ENCODE measurements around the gene RNF217.
"Not testable (repeated sequence)": the region's sequence is repeated elsewhere in the genome, so short reads cannot be mapped to it uniquely, and the experiment has no call there.

The RNF217 gene

GRCh38 chr6:125050663-125051318, 88.6 kb downstream of the RNF217 start:
- in situ Hi-C loops (cut with MboI; ENCODE audit: low sequenced_read_pairs) = no loop called here

- in situ Hi-C loops (cut with MboI; ENCODE audit: low sequenced_read_pairs) = no loop called here
Observed at GRCh38 chr6:125053809-125054208, 91.6 kb downstream of the RNF217 start.

- in situ Hi-C loops (cut with MboI; ENCODE audit: low sequenced_read_pairs) = no loop called here
Observed at GRCh38 chr6:125054331-125054730, 92.1 kb downstream of the RNF217 start.

GRCh38 chr6:125057392-125058246, 95.4 kb downstream of the RNF217 start:
- in situ Hi-C loops (cut with MboI; ENCODE audit: low sequenced_read_pairs) = no loop called here

- in situ Hi-C loops (cut with MboI; ENCODE audit: low sequenced_read_pairs) = no loop called here
Observed at GRCh38 chr6:125058546-125058945, 96.3 kb downstream of the RNF217 start.

GRCh38 chr6:125063307-125063706, 101.1 kb downstream of the RNF217 start:
- in situ Hi-C loops (cut with MboI; ENCODE audit: low sequenced_read_pairs) = no loop called here

- in situ Hi-C loops (cut with MboI; ENCODE audit: low sequenced_read_pairs) = no loop called here
Observed at GRCh38 chr6:125066140-125066539, 103.9 kb downstream of the RNF217 start.

GRCh38 chr6:125066964-125067363, 104.7 kb downstream of the RNF217 start:
- in situ Hi-C loops (cut with MboI; ENCODE audit: low sequenced_read_pairs) = no loop called here

GRCh38 chr6:125067552-125067951, 105.3 kb downstream of the RNF217 start:
- in situ Hi-C loops (cut with MboI; ENCODE audit: low sequenced_read_pairs) = no loop called here

- in situ Hi-C loops (cut with MboI; ENCODE audit: low sequenced_read_pairs) = no loop called here
Observed at GRCh38 chr6:125073071-125073470, 110.8 kb downstream of the RNF217 start.

- in situ Hi-C loops (cut with MboI; ENCODE audit: low sequenced_read_pairs) = no loop called here
Observed at GRCh38 chr6:125074120-125074519, 111.9 kb downstream of the RNF217 start.

GRCh38 chr6:125075073-125075472, 112.8 kb downstream of the RNF217 start:
- in situ Hi-C loops (cut with MboI; ENCODE audit: low sequenced_read_pairs) = not testable (repeated sequence)

- in situ Hi-C loops (cut with MboI; ENCODE audit: low sequenced_read_pairs) = no loop called here
Observed at GRCh38 chr6:125075741-125076481, 113.7 kb downstream of the RNF217 start.

- in situ Hi-C loops (cut with MboI; ENCODE audit: low sequenced_read_pairs) = no loop called here
Observed at GRCh38 chr6:125076482-125076742, 114.2 kb downstream of the RNF217 start.

GRCh38 chr6:125077453-125077852, 115.2 kb downstream of the RNF217 start:
- in situ Hi-C loops (cut with MboI; ENCODE audit: low sequenced_read_pairs) = no loop called here

GRCh38 chr6:125078602-125079321, 116.5 kb downstream of the RNF217 start:
- in situ Hi-C loops (cut with MboI; ENCODE audit: low sequenced_read_pairs) = no loop called here

GRCh38 chr6:125082908-125083683, 120.9 kb downstream of the RNF217 start:
- in situ Hi-C loops (cut with MboI; ENCODE audit: low sequenced_read_pairs) = no loop called here

- in situ Hi-C loops (cut with MboI; ENCODE audit: low sequenced_read_pairs) = no loop called here
Observed at GRCh38 chr6:125083684-125083990, 121.4 kb downstream of the RNF217 start.

- in situ Hi-C loops (cut with MboI; ENCODE audit: low sequenced_read_pairs) = no loop called here
Observed at GRCh38 chr6:125086716-125087115, 124.5 kb downstream of the RNF217 start.

- in situ Hi-C loops (cut with MboI; ENCODE audit: low sequenced_read_pairs) = no loop called here
Observed at GRCh38 chr6:125088963-125089362, 126.7 kb downstream of the RNF217 start.

- in situ Hi-C loops (cut with MboI; ENCODE audit: low sequenced_read_pairs) = no loop called here
Observed at GRCh38 chr6:125094563-125094962, 132.3 kb downstream of the RNF217 start.
